HFFc6 (cell line): ENCODE data around the gene MAD1L1. TPM values are rescaled to one million over a fixed set of nuclear protein-coding genes. Genes with fewer than 3 reads are reported as not detected.

ENCODE experiments used
- DNase-seq: peaks from one replicate; pipeline ENCODE4 v3.0.0-alpha.2; 2018
- H3K27ac Mint-ChIP-seq: 2 replicates; pipeline ENCODE4 v1.8.0; 2020; ENCODE audit warnings: mild to moderate bottlenecking, mixed read lengths
- H3K27me3 Mint-ChIP-seq: 2 replicates; pipeline ENCODE4 v1.8.0; 2021; ENCODE audit warnings: mild to moderate bottlenecking, moderate library complexity, mixed read lengths; ENCODE audit not compliant: insufficient read depth
- H3K36me3 Mint-ChIP-seq: 2 replicates; pipeline ENCODE4 v1.8.0; 2021; ENCODE audit warnings: low read depth, mixed read lengths
- H3K4me1 Mint-ChIP-seq: 2 replicates; pipeline ENCODE4 v1.8.0; 2020; ENCODE audit warnings: low read depth, mixed read lengths
- H3K4me3 Mint-ChIP-seq: 2 replicates; pipeline ENCODE4 v1.8.0; 2020; ENCODE audit warnings: mild to moderate bottlenecking, moderate library complexity, mixed read lengths
- H3K9me3 Mint-ChIP-seq: 2 replicates; pipeline ENCODE4 v1.8.0; 2020; ENCODE audit warnings: mild to moderate bottlenecking, mixed read lengths
- total RNA-seq, 6 experiments: library from RNA; stranded (reverse); fragmentation: NEBNext Ultra II Directional; extraction: Animal tissue kit (Norgen Biotek cat#: 25700); gene quantifications; 2 replicates in 1 of 6; 3 replicates in 5 of 6; pipeline ENCODE4 v1.2.3, GENCODE V29; 2021
- TF ChIP-seq, protein P1 (sequence below): fragments of 200-600 bp; sonication (generic); IDR thresholded peaks from 2 replicates; pipeline ENCODE4 v1.5.0; 2021; ENCODE audit warnings: antibody characterized with exemption, mild to moderate bottlenecking

Gene MAD1L1
- total RNA-seq, 6 experiments from 2014 or later, result 34.6 to 44.8 (median 40.2) TPM

DNA sequence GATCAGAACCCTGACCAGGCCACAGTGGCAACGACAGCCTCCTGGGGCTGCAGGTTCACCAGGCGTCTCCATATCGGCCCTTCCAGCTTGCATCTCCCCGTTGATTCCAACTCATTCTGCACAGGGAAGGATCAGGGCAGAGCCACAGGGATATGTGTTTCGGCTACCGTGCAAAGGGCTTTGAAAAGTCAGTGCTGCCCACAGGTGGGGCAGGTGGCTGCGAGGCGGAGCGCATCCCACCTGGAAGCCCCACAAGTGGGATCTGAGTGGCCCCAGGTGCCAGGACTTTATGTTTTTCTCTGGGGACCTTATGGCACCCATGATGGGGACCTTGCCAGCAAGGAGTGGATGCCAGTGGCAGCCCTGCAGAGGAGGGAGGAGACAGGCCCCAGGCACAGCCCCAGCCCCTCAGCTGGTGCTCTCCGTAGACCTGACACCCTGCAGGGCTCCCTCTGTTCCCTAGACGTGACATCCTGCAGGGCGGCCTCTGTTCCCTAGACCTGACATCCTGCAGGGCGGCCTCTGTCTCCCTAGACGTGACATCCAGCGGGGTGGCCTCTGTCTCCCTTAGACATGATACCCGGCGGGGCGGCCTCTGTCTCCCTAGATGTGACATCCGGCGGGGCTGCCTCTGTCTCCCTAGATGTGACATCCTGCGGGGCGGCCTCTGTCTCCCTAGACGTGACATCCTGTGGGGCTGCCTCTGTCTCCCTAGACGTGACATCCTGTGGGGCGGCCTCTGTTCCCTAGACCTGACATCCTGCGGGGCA is 373.3 kb downstream of the MAD1L1 start:
- Mint-ChIP-seq H3K36me3 (no peaks in the 10 kb centered on the region), H3K27ac (no peak overlapping the region), H3K4me3 (no peak overlapping the region), H3K27me3 (no peaks in the 10 kb centered on the region; the same call in none of the 2 replicates), H3K9me3 (no peaks in the 10 kb centered on the region), H3K4me1 (no peaks in the 10 kb centered on the region)
- DNase-seq, result no peak
- TF ChIP-seq, protein P1, sequence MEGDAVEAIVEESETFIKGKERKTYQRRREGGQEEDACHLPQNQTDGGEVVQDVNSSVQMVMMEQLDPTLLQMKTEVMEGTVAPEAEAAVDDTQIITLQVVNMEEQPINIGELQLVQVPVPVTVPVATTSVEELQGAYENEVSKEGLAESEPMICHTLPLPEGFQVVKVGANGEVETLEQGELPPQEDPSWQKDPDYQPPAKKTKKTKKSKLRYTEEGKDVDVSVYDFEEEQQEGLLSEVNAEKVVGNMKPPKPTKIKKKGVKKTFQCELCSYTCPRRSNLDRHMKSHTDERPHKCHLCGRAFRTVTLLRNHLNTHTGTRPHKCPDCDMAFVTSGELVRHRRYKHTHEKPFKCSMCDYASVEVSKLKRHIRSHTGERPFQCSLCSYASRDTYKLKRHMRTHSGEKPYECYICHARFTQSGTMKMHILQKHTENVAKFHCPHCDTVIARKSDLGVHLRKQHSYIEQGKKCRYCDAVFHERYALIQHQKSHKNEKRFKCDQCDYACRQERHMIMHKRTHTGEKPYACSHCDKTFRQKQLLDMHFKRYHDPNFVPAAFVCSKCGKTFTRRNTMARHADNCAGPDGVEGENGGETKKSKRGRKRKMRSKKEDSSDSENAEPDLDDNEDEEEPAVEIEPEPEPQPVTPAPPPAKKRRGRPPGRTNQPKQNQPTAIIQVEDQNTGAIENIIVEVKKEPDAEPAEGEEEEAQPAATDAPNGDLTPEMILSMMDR, result no peak

DNA sequence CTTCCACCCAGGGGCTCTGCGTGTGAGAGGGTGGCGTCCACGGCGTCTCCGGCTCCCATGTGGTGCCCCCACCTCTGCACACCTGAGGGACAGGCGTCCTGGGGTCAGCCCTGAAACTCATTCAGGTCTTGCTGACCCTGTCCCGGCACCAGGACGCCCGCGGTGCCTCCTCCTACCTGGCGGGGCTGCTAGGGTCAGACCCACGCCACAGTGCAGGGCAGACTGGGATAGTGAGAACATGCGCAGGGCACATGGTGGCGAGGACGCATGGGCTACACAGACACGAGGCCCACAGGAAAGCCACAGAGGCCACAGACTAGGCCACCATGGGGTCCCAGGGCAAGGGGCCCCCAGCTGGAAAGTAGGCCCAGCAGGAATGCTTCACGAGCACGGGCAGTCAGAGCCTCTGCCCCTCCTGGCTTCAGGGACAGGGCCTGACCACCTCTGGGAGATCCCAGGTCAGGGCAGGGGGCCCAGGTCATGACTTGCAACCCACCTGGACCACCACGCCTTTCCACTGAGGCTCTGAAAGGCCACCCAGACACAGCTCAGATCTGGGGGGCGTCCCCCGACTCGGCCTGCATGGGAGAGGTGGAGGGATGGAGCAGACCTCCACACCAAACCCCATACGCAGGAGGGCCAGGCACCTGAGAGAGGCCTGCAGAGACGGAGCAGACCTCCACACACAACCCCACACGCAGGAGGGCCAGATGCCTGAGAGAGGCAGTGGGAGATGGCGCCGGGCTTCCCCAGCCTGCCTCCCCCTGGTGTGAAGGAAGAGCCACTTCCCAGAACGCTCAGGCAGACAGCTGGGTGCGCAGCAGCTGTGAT is 374.1 kb downstream of the MAD1L1 start:
- H3K9me3 Mint-ChIP-seq, result no peaks in the 10 kb centered on the region
- H3K36me3 Mint-ChIP-seq, result no peaks in the 10 kb centered on the region
- TF ChIP-seq, protein P1, result no peak
- H3K4me1 Mint-ChIP-seq, result no peaks in the 10 kb centered on the region
- no peak overlapping the region for H3K27ac Mint-ChIP-seq
- no peaks in the 10 kb centered on the region; the same call in none of the 2 replicates for H3K27me3 Mint-ChIP-seq
- DNase-seq, result no peak
- H3K4me3 Mint-ChIP-seq, result no peak overlapping the region

DNA sequence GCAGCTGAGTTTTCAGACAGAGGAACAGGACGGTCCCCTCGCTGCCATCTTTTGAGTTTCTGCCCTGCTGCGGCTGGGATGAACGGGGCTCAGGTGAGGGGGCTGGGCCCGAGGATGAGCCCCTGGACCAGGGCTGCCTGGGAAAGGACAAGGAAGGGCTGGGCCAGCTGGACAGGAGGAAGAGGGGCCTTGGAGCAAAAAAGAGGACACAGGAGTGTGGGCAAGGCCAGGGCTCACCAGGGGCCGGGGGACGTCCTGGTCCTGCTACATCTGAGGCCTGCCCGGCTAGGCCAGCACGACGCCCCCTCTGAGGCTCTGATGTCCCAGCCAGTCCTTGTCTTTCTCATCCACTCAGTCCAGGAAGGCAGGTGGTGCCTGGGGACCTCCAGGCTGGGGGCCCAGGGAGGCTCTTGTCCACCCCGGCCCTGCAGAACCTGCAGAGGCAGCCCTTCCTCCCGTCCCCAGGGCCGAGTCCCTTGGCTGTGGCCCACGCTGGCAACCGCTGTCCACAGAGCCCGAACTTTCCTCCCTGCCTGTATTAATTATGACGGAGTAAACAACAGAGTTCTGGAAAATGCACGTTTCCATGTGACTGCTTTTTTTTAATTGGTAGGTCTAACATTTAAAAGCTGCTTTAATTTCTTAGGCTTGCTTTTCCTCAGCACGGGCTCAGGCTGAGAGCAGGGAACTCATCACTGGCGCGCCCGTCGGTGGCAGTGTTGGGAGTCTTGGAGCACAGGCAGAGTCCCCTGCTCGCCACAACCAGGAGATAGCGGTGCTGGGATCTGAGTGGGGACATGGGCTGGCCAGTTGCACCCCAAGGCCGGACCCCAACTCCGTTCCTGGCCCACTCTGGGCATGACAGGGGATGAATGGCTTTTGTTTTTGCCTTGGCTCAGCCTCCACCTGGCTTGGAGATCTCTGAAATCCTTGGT is 375.0 kb downstream of the MAD1L1 start:
- no peaks in the 10 kb centered on the region for H3K36me3 Mint-ChIP-seq
- DNase-seq, result no peak
- no peaks in the 10 kb centered on the region for H3K4me1 Mint-ChIP-seq
- TF ChIP-seq, protein P1, result no peak
- no peaks in the 10 kb centered on the region; the same call in none of the 2 replicates for H3K27me3 Mint-ChIP-seq
- H3K27ac Mint-ChIP-seq, result no peak overlapping the region
- H3K9me3 Mint-ChIP-seq, result no peaks in the 10 kb centered on the region
- H3K4me3 Mint-ChIP-seq, result no peak overlapping the region

DNA sequence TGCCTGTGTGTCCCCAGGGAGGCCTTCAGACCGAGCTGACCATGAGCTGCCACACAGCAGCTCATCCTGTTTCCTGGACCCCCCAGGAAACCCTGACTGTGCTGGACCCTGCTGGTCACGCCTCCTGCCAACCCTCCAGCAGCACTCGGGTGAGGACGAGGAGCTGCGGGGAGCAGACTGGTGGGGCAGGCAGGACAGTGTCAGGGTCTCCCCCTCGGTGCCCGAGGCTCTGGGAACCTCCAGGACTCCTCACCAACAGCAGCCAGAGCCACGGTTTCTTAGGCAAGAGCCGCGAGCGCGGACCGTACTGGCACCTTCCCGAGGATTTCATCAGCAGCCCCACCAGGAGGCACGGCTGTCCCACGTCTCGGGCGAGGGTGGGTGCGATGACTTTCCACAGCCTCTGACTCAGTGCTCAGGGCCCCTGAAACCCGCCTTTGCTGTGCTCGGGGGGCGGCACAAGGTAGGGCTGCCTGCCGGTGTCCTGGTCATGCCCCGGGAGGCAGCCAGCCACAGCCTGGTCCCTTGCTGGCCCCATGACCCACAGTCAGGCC is 375.8 kb downstream of the MAD1L1 start:
- DNase-seq, result no peak
- no peak overlapping the region for H3K4me3 Mint-ChIP-seq
- H3K36me3 Mint-ChIP-seq, result no peaks in the 10 kb centered on the region
- TF ChIP-seq, protein P1, result no peak
- H3K4me1 Mint-ChIP-seq, result no peaks in the 10 kb centered on the region
- no peaks in the 10 kb centered on the region; the same call in none of the 2 replicates for H3K27me3 Mint-ChIP-seq
- no peak overlapping the region for H3K27ac Mint-ChIP-seq
- H3K9me3 Mint-ChIP-seq, result no peaks in the 10 kb centered on the region
